Tibial nerve (tissue), 4 donors: Measurements from ENCODE around the gene AEN.

Experiments used
- CTCF ChIP-seq, 5 experiments: fragments of 200-600 bp in 3 of 5; fragments of 450-650 bp in 2 of 5; sonication (generic) in 3 of 5; IDR thresholded peaks; one replicate each; pipeline ENCODE4 v1.5.1; 2016 to 2019; ENCODE audit warnings: antibody characterized with exemption in 5 of 5, mild to moderate bottlenecking in 3 of 5, moderate library complexity in 2 of 5
- EP300 ChIP-seq, 2 donors: sonication (generic); formaldehyde crosslinking; IDR thresholded peaks; one replicate each; pipeline ENCODE4 v1.6.1; 2017; ENCODE audit warnings: antibody characterized with exemption in 2 of 2, mild to moderate bottlenecking in 1 of 2
- POLR2A ChIP-seq, 2 donors: fragments of 450-650 bp; IDR thresholded peaks; one replicate each; pipeline ENCODE4 v1.6.1; 2017; ENCODE audit warnings: antibody characterized with exemption in 2 of 2, mild to moderate bottlenecking in 2 of 2, moderate library complexity in 2 of 2

GRCh38 chr15:88634449-88634848 is 13.3 kb downstream of the AEN start:
- TF ChIP-seq CTCF (IDR thresholded peaks at IDR 0.05) = no peak
- no peak for TF ChIP-seq EP300 (IDR thresholded peaks at IDR 0.05)
- TF ChIP-seq POLR2A (IDR thresholded peaks at IDR 0.05) = no peak
